ENCODE data around the gene NIM1K.

GRCh38 chr5:43273552-43273951, 81.5 kb downstream of the NIM1K start:
- TF ChIP-seq POLR2A (IDR thresholded peaks at IDR 0.05; ENCODE audit: low read length) = no peak
- TF ChIP-seq GATA1 (IDR thresholded peaks at IDR 0.05; ENCODE audit: low read depth, low read length) = no peak
